ENCODE results near the gene TARP.

GRCh38 chr7:38232502-38233366, 40.7 kb downstream of the TARP start:
- no peak for TF ChIP-seq REST (IDR thresholded peaks at IDR 0.05; ENCODE audit: insufficient read depth in 1 of 2, low read depth in 2 of 2, low read length in 2 of 2)
- no peak for TF ChIP-seq POLR2AphosphoS5 (IDR thresholded peaks at IDR 0.05; ENCODE audit: low read depth, low read length)
- TF ChIP-seq TAF1 (IDR thresholded peaks at IDR 0.05; ENCODE audit: borderline replicate concordance, insufficient read depth, low read length) = no peak
